Bladder microvascular endothelial cell (primary cell): ENCODE results near the gene PRRX2. TPM values are rescaled to one million over a fixed set of nuclear protein-coding genes. Genes with fewer than 3 reads are reported as not detected.

Source experiments
- total RNA-seq: library from RNA; depleted of rRNA; stranded (reverse); fragments of >200 nt; gene quantifications from 2 replicates; pipeline ENCODE4 v1.2.3, GENCODE V29; 2014

Gene PRRX2
- 0.16 TPM in 1 of 2 replicates, not detected in the other for total RNA-seq

GRCh38 chr9:129665389-129665775 is at the start of gene PRRX2:
PRRX2 (plus strand) TSS chr9:129665647; CDS start chr9:129665868, 221 bp downstream.

GRCh38 chr9:129620669-129621295 is 44.7 kb upstream of the PRRX2 start, which contains the start of gene C9orf50:
C9orf50 (minus strand) TSS chr9:129621101; CDS start chr9:129620574, 527 bp downstream.

GRCh38 chr9:129626079-129626624 is 39.3 kb upstream of the PRRX2 start, which contains the start of gene NTMT1:
NTMT1 (plus strand) TSS chr9:129626163; CDS start chr9:129632704, 6,541 bp downstream.

GRCh38 chr9:129641750-129642585 is 23.5 kb upstream of the PRRX2 start, which contains the start of gene ASB6:
ASB6 (minus strand) TSS chr9:129642151; CDS start chr9:129641999, 152 bp downstream.

GRCh38 chr9:129752900-129753729 is 87.7 kb downstream of the PRRX2 start, which contains the start of gene PTGES:
PTGES (minus strand) TSS chr9:129753042; CDS start chr9:129753012, 30 bp downstream.

Other genes starting within 250 kb of the PRRX2 start
- gene C9orf50, start 44.5 kb upstream of the PRRX2 start, total RNA-seq: under 0.01 TPM in 1 of 2 replicates, not detected in the other
- 23.5 and 27.2 TPM in 2 replicates for gene NTMT1, start 39.5 kb upstream of the PRRX2 start, total RNA-seq
- 12.5 and 14.7 TPM in 2 replicates for gene ASB6, start 23.5 kb upstream of the PRRX2 start, total RNA-seq
- gene PTGES, start 87.4 kb downstream of the PRRX2 start, total RNA-seq: 0.32 and 0.94 TPM in 2 replicates
- 18.6 and 31.9 TPM in 2 replicates for gene TOR1B, start 137.5 kb downstream of the PRRX2 start, total RNA-seq
- 23.2 and 34.4 TPM in 2 replicates for gene TOR1A, start 158.5 kb downstream of the PRRX2 start, total RNA-seq
- 29.3 and 41.1 TPM in 2 replicates for gene C9orf78, start 169.6 kb downstream of the PRRX2 start, total RNA-seq
- gene USP20, start 169.8 kb downstream of the PRRX2 start, total RNA-seq: 5.5 and 10.1 TPM in 2 replicates